Retina (tissue), 1 donor: Measurements from ENCODE around the gene LTB4R.

Experiments used
- DNase-seq: peaks from one replicate; pipeline ENCODE4 v3.0.0-alpha.2; 2016

The LTB4R gene

GRCh38 chr14:24304019-24304387, 7.3 kb upstream of the LTB4R start:
- no peak for DNase-seq

DNA sequence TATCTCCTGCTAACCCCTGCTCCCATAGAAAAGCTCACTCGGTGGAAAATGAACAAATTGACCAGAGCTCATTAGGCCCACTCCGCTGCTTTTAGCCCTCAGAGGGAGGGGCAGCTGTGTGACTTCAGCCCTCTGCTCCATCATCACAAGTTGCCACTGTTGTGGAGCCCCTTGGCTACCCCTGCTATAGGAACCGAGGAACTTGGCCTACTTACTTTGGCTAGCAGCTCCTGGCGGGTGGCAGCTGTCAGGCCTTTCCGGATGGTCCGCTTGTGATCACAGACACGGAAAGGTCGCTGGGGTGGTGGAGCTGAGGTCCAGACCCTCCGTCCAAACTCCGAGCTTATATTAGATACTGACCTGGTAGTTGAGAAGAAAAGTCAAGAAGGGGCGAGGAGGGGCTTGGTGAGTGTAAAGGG, 4.1 kb upstream of the LTB4R start:
- no peak for DNase-seq

- peak; percentile 73 for DNase-seq
Observed at GRCh38 chr14:24307575-24308341, 3.5 kb upstream of the LTB4R start, which contains the start of gene CIDEB. Gene CIDEB (minus strand): TSS chr14:24307977. CDS start chr14:24307858, 119 bp downstream.

GRCh38 chr14:24308342-24309124, 2.8 kb upstream of the LTB4R start:
- DNase-seq, result no peak

GRCh38 chr14:24309538-24310264, 1.6 kb upstream of the LTB4R start, which contains the start of gene LTB4R2:
Gene LTB4R2 (plus strand): TSS chr14:24310140. CDS start chr14:24310665, 525 bp downstream.
- DNase-seq, result no peak

GRCh38 chr14:24310265-24310645, 1.0 kb upstream of the LTB4R start:
- no peak for DNase-seq

DNA sequence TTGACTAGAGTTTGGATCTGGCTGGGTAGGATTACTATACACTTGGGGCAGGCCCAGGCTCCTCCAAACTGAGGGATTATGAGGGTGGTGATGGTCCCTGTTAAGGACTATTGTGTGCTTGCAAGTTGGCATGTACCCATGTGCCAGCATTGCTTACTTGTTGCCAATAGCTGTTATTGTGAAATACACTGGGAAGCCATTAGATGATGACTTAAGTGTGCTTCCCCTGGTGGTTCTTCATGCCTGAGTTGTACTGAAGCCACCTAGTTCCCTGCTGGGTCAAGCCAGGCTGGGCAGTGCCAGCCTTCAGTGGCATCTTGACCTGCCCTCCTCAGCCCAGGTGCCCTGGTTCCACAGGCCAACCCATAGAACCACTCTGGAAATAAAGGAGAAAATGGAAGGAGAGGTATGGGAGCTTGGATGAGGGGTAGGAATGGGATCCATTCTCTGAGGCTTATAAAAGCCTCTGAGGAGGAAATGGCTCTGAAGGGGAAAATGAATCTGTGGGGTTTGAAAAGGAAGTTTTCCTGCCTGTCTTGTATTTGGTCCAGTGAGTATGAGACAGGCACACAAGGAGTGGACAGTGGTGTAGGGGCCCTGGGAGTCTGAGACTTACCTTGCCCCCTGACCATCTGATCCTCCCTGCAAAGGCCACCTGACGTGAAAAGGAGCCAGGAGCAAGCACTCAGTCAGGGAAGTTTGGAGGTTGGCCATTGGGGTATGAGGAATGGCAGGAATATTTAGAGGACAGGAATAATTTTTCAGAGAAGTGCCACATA, 724 bp downstream of the LTB4R start:
- DNase-seq, result no peak

DNA sequence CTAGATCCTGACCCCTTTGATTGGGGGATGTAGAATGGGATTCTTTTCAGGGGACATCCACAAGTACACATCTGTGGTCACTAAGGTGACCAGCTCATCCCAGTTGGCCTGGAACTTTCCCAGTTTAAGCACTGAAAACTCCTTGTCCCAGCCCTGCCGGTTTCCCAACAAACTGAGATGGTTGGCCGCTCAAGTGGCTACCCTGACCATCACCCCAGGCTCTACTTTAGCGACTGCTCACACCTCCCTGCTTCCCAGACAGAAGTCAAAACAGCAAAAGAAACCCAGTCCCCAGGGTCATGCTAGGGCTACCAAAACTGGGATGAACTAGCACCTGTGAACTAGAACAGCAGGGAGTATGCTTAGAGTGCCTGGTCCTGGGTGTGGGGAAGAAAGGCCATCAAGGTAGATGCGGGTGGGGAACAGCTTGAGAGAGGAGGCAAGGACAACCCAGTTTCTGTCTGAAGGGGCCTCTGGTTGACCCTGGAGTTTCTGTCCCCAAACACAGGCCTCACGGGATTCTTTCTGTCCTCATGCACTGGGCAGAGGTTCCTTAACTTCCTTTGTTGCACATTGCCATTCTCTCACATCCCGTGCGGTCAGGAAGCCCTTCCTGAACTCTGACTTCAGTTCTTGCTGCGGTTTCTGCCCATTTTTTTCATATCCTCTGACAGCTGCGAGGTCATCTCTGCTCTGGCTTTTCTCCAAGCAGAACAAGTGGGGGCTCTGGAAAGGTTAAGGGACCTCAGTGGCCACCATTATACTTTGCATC, 1.6 kb downstream of the LTB4R start:
- DNase-seq, result no peak

DNA sequence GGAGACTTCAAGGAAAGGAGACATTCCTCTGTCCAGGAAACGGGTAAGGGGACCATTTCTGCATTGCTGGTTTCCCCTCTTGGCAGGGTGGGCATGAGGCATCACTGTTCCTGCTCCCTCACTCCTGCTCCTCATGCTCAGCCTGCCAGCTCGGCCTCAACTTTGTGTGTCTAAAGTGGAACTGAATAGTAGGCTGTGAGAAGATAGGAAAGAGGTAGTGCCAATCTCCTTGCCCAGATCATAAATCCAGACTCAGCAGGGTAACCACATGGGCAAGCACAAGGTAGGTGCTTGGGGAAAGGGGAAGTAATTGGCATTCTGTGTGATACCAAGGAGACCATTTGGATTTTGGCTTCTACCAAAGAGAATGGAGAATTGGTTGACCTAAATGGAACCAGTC, 2.6 kb downstream of the LTB4R start:
- DNase-seq, result no peak

- DNase-seq, result no peak
Observed at GRCh38 chr14:24314377-24315193, 3.3 kb downstream of the LTB4R start.

GRCh38 chr14:24315243-24315806, 4.0 kb downstream of the LTB4R start:
- no peak for DNase-seq

- peak; percentile 67 for DNase-seq
Observed at GRCh38 chr14:24315807-24316596, 4.7 kb downstream of the LTB4R start.

GRCh38 chr14:24316597-24316950, 5.3 kb downstream of the LTB4R start:
- DNase-seq, result no peak

DNA sequence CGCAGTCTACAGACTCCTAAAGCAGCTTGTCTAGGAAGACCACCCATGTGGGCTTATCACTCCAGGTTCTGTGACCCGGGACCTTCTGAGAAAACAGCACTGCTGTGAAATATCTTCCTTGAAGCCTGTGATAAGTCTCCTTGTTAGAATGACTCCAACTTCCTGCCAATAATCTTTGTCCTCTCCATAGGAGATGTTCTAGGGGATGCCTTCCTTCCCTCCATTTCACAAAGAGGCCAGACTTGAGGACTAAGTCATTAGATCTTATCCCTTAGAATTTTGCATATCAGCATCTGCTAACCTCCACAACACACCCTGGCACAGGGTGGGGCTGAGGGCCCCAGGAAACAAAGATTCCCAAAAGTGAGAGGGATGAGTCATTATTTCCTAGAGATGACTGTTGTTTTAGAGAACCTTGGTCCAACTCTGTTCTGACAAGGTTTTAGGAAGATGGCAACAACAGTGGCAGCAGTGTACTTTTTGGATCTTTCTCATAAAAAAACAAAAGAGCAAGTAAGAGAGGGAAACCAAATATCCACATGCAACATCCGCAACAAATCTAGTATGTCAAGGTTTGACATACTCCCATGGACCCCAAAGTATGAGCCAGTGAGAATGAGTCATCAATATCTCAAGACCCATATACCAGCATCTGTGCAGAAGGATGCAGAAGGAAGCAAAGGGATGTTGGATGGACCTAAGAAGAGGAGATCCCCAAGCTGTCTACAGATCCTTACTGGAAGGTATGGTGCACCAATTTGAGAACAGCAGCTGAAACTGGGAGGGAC, 6.0 kb downstream of the LTB4R start:
- DNase-seq, result no peak

DNA sequence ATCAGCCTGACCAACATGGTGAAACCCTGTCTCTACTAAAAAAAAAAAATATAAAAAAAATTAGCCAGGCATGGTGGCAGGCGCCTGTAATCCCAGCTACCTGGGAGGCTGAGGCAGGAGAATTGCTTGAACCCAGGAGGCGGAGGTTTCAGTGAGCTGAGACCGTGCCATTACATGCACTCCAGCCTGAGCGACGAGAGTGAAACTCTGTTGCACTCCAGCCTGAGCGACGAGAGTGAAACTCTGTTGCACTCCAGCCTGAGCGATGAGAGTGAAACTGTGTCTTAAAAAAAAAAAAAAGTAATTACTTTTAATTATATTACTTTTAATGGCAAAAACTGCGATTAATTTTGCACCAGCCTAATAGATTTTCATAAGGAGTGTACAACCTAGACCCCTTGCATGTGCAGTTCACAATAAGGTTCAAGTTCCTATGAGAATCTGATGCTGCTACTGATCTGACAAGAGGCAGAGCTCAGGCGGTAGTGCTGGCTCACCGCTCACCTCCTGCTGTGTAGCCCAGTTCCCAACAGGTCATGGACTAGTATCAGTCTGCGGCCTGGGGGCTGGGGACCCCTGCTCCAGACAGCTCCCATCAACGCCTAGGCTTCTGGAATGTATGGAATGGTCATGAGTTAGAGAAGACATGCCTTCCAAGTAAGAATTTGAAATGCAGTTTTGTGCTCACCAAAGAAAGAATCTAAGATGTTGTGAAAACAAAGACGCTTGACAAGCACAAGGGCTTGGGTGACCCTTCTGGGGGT, 10.1 kb downstream of the LTB4R start:
- no peak for DNase-seq

DNA sequence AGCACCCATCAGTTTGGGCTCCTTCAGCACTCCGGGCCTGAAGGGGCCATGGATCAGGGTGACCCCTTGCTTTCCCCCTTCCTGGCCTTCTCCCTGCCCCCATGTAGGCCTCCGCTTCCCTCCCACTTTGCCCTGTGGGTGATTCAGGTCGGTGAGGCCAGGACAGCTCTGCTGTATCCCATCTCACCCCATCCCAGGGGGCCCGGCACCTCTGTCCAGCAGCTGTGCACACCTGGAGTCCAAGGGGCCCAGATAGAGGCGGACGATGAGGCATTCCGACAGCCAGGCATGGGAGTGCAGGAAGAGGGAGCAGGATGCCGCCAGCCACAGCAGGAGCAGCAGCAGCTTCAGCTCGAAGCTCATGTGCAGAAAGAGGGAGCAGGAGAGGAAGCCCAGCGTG, 11.4 kb downstream of the LTB4R start:
- DNase-seq, result no peak

DNA sequence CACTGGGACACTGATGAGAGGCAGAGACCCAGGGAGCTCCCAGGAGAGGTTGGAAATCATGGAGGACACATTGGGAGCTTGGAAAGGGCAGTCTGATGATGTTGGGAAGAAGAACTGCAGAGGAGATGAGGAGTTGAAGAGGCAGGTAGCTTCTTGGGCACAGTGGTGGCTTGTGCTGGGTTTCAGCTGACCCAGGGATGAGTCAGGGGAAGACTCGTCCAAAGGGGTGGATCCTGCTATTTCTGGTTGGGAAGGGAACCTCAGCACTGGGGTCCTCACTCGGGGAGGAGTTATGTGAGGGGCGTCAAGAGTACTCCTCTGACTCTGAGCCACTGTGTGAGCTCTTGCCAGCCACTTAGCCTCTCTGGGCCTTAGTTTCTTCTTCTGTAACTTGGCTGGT, 12.0 kb downstream of the LTB4R start:
- no peak for DNase-seq

- no peak for DNase-seq
Observed at GRCh38 chr14:24324024-24324423, 12.7 kb downstream of the LTB4R start.
